ENCODE results near the gene COTL1.

Gene COTL1

GRCh38 chr16:84649511-84649861 lies 31.6 kb upstream of the COTL1 start:
- Histone ChIP-seq H3K36me3 (peaks cover 34% of the 10 kb centered on the region), H3K9me3 (no peaks in the 10 kb centered on the region), H3K4me1 (ENCODE audit: control insufficient read depth in 1 of 2, insufficient read depth in 1 of 2, low read depth in 1 of 2, low read length in 1 of 2) (peaks cover 30 to 31% of the 10 kb centered on the region in 2 experiments), H3K27me3 (no peaks in the 10 kb centered on the region), H3K27ac (peak overlapping the region; percentile 81), H3K4me3 (ENCODE audit: low read depth in 1 of 2, low read length in 1 of 2) (peak overlapping the region; percentile 80)
- no peak for TF ChIP-seq CTCF (IDR thresholded peaks at IDR 0.05)

- TF ChIP-seq CTCF (IDR thresholded peaks at IDR 0.05), result peak; percentile 15
- peak overlapping the region; percentile 80 for H3K4me3 ChIP-seq (ENCODE audit: low read depth in 1 of 2, low read length in 1 of 2)
- H3K27me3 ChIP-seq, result no peaks in the 10 kb centered on the region
- peaks cover 31% of the 10 kb centered on the region for H3K36me3 ChIP-seq
- H3K9me3 ChIP-seq, result no peaks in the 10 kb centered on the region
- H3K27ac ChIP-seq, result peak overlapping the region; percentile 81
- peaks cover 34 to 36% of the 10 kb centered on the region in 2 experiments for H3K4me1 ChIP-seq (ENCODE audit: control insufficient read depth in 1 of 2, insufficient read depth in 1 of 2, low read depth in 1 of 2, low read length in 1 of 2)
These were observed 31.0 kb upstream of the COTL1 start for GRCh38 chr16:84648595-84649510.

GRCh38 chr16:84647828-84648594 lies 30.1 kb upstream of the COTL1 start, which contains the start of gene KLHL36:
TSS of gene KLHL36 (plus strand) at chr16:84648511. CDS start at chr16:84650868, 2,357 bp downstream.
- Histone ChIP-seq H3K27me3 (no peaks in the 10 kb centered on the region), H3K4me3 (ENCODE audit: low read depth in 1 of 2, low read length in 1 of 2) (peak within 1 kb of the TSS; percentile 80 to 91), H3K4me1 (ENCODE audit: control insufficient read depth in 1 of 2, insufficient read depth in 1 of 2, low read depth in 1 of 2, low read length in 1 of 2) (peaks cover 42 to 45% of the 10 kb centered on the region in 2 experiments), H3K27ac (peak within 1 kb of the TSS; percentile 81), H3K36me3 (peaks cover 23% of the 10 kb centered on the region), H3K9me3 (no peaks in the 10 kb centered on the region)
- peak; percentile 9 for TF ChIP-seq CTCF (IDR thresholded peaks at IDR 0.05)

- Histone ChIP-seq H3K36me3 (no peaks in the 10 kb centered on the region), H3K27ac (peak overlapping the region; percentile 79), H3K4me3 (ENCODE audit: low read depth in 1 of 2, low read length in 1 of 2) (no peak overlapping the region), H3K9me3 (no peaks in the 10 kb centered on the region), H3K4me1 (ENCODE audit: control insufficient read depth in 1 of 2, insufficient read depth in 1 of 2, low read depth in 1 of 2, low read length in 1 of 2) (peaks cover 63 to 69% of the 10 kb centered on the region in 2 experiments), H3K27me3 (no peaks in the 10 kb centered on the region)
- TF ChIP-seq CTCF (IDR thresholded peaks at IDR 0.05), result no peak
These were observed 25.8 kb upstream of the COTL1 start for GRCh38 chr16:84643674-84644073.

- no peaks in the 10 kb centered on the region for H3K9me3 ChIP-seq
- H3K36me3 ChIP-seq, result no peaks in the 10 kb centered on the region
- peaks cover 63 to 69% of the 10 kb centered on the region in 2 experiments for H3K4me1 ChIP-seq (ENCODE audit: control insufficient read depth in 1 of 2, insufficient read depth in 1 of 2, low read depth in 1 of 2, low read length in 1 of 2)
- H3K27ac ChIP-seq, result peak overlapping the region; percentile 79
- TF ChIP-seq CTCF (IDR thresholded peaks at IDR 0.05), result no peak
- no peaks in the 10 kb centered on the region for H3K27me3 ChIP-seq
- no peak overlapping the region for H3K4me3 ChIP-seq (ENCODE audit: low read depth in 1 of 2, low read length in 1 of 2)
These were observed 25.3 kb upstream of the COTL1 start for GRCh38 chr16:84643180-84643583.
